Brain microvascular endothelial cell (primary cell): ENCODE results near the gene LYRM9.
"Not testable (repeated sequence)": the region's sequence is repeated elsewhere in the genome, so short reads cannot be mapped to it uniquely, and the experiment has no call there.

ENCODE experiments used
- DNase-seq: peaks from one replicate; pipeline ENCODE4 v3.0.0-alpha.2; 2020
- H3K27ac ChIP-seq: fragments of 250-450 bp; sonication (Bioruptor Pico); 2 replicates; pipeline ENCODE4 v1.5.1; 2020; ENCODE audit warnings: mild to moderate bottlenecking, moderate library complexity
- H3K27me3 ChIP-seq: fragments of 250-450 bp; sonication (Bioruptor Pico); replicated peaks from 2 replicates; pipeline ENCODE4 v1.5.1; 2020; ENCODE audit warnings: mild to moderate bottlenecking
- H3K36me3 ChIP-seq: fragments of 250-450 bp; sonication (Bioruptor Pico); replicated peaks from 2 replicates; pipeline ENCODE4 v1.5.1; 2020; ENCODE audit warnings: mild to moderate bottlenecking
- H3K4me3 ChIP-seq: 2 replicates; pipeline ENCODE4 v1.5.1; 2011; ENCODE audit warnings: low read depth, mild to moderate bottlenecking, control low read depth, low read length, moderate library complexity
- in situ Hi-C: cut with HindIII; loops from 2 replicates; pipeline ENCODE4 v1.10.0; 2017; ENCODE audit warnings: low sequenced_read_pairs, low pct_ligation_motif_present
- TF ChIP-seq, protein P1 (sequence below): IDR thresholded peaks from 2 replicates; pipeline ENCODE4 v1.5.1; 2011; ENCODE audit warnings: low read depth, mild to moderate bottlenecking, moderate library complexity, low read length, control low read depth, inconsistent platforms; ENCODE audit errors: missing control alignments

Gene LYRM9

DNA sequence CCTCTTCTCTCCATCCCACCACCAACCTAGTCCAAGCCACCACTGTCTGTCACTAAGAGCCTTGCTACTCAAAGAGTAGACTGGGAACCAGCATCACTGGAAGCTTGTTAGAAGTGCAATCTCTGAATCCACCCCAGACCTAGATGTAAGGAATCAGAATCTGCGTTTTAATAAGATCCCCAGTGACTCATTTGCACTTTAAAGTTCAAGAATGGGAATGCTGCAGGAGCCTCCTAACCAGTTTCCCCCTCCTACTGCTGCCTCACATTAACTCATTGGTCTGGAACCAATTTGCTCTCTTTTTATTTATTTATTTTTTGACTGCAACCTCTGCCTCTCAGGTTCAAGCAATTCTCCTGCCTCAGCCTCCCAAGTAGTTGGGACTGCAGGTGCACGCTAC, 19.8 kb upstream of the LYRM9 start:
- no peak for DNase-seq
- in situ Hi-C loops, result no loop called here
- H3K27ac ChIP-seq, result no peak overlapping the region
- TF ChIP-seq, protein P1, sequence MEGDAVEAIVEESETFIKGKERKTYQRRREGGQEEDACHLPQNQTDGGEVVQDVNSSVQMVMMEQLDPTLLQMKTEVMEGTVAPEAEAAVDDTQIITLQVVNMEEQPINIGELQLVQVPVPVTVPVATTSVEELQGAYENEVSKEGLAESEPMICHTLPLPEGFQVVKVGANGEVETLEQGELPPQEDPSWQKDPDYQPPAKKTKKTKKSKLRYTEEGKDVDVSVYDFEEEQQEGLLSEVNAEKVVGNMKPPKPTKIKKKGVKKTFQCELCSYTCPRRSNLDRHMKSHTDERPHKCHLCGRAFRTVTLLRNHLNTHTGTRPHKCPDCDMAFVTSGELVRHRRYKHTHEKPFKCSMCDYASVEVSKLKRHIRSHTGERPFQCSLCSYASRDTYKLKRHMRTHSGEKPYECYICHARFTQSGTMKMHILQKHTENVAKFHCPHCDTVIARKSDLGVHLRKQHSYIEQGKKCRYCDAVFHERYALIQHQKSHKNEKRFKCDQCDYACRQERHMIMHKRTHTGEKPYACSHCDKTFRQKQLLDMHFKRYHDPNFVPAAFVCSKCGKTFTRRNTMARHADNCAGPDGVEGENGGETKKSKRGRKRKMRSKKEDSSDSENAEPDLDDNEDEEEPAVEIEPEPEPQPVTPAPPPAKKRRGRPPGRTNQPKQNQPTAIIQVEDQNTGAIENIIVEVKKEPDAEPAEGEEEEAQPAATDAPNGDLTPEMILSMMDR, result no peak
- no peaks in the 10 kb centered on the region for H3K27me3 ChIP-seq
- no peak overlapping the region for H3K4me3 ChIP-seq
- no peaks in the 10 kb centered on the region for H3K36me3 ChIP-seq

DNA sequence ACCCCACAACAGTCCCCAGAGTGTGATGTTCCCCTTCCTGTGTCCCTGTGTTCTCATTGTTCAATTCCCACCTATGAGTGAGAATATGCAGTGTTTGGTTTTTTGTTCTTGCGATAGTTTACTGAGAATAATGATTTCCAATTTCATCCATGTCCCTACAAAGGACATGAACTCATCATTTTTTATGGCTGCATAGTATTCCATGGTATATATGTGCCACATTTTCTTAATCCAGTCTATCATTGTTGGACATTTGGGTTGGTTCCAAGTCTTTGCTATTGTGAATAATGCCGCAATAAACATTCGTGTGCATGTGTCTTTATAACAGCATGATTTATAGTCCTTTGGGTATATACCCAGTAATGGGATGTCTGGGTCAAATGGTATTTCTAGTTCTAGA, 19.1 kb upstream of the LYRM9 start:
- DNase-seq, in situ Hi-C loops, H3K36me3 ChIP-seq, H3K27ac ChIP-seq, H3K27me3 ChIP-seq, H3K4me3 ChIP-seq: not testable (repeated sequence)

DNA sequence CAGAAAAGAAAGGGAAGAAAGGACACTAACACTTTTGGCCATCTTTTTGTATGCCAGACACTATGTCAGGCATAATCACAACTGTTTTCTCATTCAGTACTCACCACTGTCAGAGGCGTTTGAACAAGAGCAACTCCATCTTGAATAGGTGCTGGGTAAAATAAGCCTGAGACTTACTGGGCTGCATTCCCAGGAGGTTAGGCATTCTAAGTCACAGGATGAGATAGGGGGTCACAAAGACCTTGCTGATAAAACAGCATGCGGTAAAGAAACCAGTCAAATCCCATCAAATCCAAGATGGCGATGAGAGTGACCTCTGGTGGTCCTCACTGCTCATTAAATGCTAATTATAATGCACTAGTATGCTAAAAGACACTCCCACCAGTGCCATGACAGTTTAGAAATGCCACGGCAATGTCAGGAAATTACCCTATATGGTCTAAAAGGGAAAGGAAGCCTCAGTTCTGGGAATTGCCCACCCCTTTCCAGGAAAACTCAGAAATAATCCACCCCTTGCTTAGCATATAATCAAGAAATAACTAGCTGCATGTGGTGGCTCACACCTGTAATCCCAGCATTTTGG, 14.9 kb upstream of the LYRM9 start:
- Histone ChIP-seq H3K36me3 (no peaks in the 10 kb centered on the region), H3K27ac (no peak overlapping the region), H3K4me3 (no peak overlapping the region), H3K27me3 (no peaks in the 10 kb centered on the region)
- TF ChIP-seq, protein P1, result no peak
- no peak for DNase-seq
- in situ Hi-C loops, result no loop called here

DNA sequence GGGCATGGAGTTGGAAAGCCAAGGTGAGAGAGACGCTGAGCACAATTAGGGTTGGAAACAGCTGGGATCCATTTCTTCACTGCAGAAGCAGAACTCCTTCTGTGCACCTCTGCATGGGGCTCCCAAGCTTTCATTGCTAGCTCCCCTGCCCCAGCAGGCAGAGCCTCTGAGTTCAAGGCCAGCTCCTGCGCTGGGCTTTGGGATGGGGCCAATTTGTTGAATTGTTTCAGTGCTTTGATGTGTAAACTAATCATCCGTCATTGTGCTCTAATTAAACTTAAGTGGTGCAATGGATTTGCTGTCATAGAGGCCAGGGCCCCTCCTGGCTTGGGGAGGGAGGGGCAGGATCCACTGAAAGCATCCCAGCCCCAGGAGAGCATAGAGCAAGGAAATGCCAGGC, 13.5 kb upstream of the LYRM9 start:
- in situ Hi-C loops, result no loop called here

DNA sequence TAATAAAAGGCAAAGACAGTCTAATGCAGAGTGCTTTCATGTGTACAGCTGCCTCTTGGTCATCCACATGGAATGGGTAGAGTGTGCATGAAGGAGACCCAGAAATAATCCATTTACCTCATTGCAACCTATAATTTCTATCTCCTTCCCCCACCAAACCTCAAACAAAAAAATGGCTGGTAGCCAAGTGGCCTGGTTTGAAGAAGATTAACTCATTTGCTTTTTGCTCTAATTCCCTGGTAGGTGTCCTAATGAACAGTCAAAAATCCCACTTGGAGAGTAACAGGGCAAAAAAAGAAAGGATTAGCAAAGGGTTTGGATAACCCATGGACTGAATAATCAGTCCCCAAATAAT, 13.0 kb upstream of the LYRM9 start:
- no peak for DNase-seq
- H3K36me3 ChIP-seq, result no peaks in the 10 kb centered on the region
- in situ Hi-C loops, result no loop called here
- H3K27me3 ChIP-seq, result no peaks in the 10 kb centered on the region
- H3K27ac ChIP-seq, result no peak overlapping the region
- H3K4me3 ChIP-seq, result no peak overlapping the region
- TF ChIP-seq, protein P1, result no peak

More for the DNA sequence above, 13.5 kb upstream of the LYRM9 start:
- H3K36me3 ChIP-seq, result no peaks in the 10 kb centered on the region
- no peaks in the 10 kb centered on the region for H3K27me3 ChIP-seq
- H3K4me3 ChIP-seq, result no peak overlapping the region
- DNase-seq, result no peak
- H3K27ac ChIP-seq, result no peak overlapping the region
- TF ChIP-seq, protein P1, result no peak

DNA sequence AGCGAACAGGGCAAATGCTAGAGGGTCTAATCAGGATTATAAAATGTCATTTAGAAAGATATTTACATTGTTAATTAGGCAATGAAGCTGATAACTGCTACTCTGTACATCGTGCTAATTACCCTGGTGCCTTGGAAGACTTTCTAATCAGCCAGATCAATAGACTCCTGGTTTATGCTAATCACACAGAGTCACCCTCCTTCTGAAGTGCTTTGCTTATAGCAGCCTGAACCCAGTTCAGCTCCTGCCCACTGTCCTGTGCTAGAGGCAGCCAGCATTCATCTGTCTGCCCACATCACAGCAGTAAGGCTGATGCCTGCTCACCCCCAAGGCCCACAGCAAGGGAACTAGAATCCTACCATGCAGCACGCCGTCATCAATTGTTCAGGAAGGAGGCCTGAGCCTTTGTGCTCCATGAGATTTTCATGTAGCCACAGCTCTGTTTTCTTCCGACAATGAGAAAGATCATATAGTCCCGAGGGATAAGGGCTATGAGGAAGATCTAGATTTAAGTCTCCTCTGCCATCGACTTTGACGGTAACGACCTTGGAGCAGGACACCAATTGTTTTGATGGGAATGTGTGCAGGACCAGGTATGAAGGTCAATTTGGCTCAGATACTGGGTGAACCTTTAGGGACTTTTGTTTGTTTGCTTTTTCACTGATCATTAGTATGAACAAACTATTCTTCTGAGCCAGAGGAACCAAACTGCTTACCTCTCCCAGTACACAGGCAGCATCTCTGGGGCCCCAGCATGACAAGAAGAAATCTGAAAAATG, 12.5 kb upstream of the LYRM9 start:
- in situ Hi-C loops, result no loop called here
- H3K36me3 ChIP-seq, result no peaks in the 10 kb centered on the region
- H3K27me3 ChIP-seq, result no peaks in the 10 kb centered on the region
- TF ChIP-seq, protein P1, result no peak
- no peak overlapping the region for H3K27ac ChIP-seq
- no peak for DNase-seq
- H3K4me3 ChIP-seq, result no peak overlapping the region
